H9 (cell line): Measurements from ENCODE around the gene ATF5. TPM values are rescaled to one million over a fixed set of nuclear protein-coding genes. Genes with fewer than 3 reads are reported as not detected.

Source experiments
- DNase-seq: peaks from one replicate; pipeline ENCODE4 v3.0.0-alpha.2; 2017
- H2AFZ ChIP-seq: one replicate; pipeline ENCODE4 v1.6.1; 2013; ENCODE audit warnings: mild to moderate bottlenecking, low read length, control low read depth, moderate library complexity
- H2AK5ac ChIP-seq: 2 replicates; pipeline ENCODE4 v1.6.1; 2013; ENCODE audit warnings: low read length, control low read depth, mixed read lengths; ENCODE audit not compliant: insufficient read length
- H2BK120ac ChIP-seq: one replicate; pipeline ENCODE4 v1.6.1; 2013; ENCODE audit warnings: low read depth, mild to moderate bottlenecking, low read length, control low read depth, inconsistent platforms; ENCODE audit not compliant: poor library complexity, severe bottlenecking
- H2BK12ac ChIP-seq: 2 replicates; pipeline ENCODE4 v1.6.1; 2013; ENCODE audit warnings: low read length, control low read depth, mixed read lengths, low read depth; ENCODE audit not compliant: insufficient read length
- H2BK15ac ChIP-seq: 2 replicates; pipeline ENCODE4 v1.6.1; 2013; ENCODE audit warnings: low read depth, low read length, control low read depth
- H2BK20ac ChIP-seq: one replicate; pipeline ENCODE4 v1.6.1; 2013; ENCODE audit warnings: low read depth, mild to moderate bottlenecking, low read length, control low read depth, inconsistent platforms; ENCODE audit not compliant: poor library complexity, severe bottlenecking
- H2BK5ac ChIP-seq: 2 replicates; pipeline ENCODE4 v1.6.1; 2013; ENCODE audit warnings: low read length, control low read depth, mixed read lengths; ENCODE audit not compliant: insufficient read length
- H3K14ac ChIP-seq: 2 replicates; pipeline ENCODE4 v1.6.1; 2013; ENCODE audit warnings: low read length, control low read depth; ENCODE audit not compliant: insufficient read depth
- H3K18ac ChIP-seq: 2 replicates; pipeline ENCODE4 v1.6.1; 2013; ENCODE audit warnings: low read depth, mild to moderate bottlenecking, mixed read lengths, low read length, control low read depth; ENCODE audit not compliant: insufficient read length
- H3K23ac ChIP-seq: 2 replicates; pipeline ENCODE4 v1.6.1; 2013; ENCODE audit warnings: low read length, control low read depth, mixed read lengths, low read depth; ENCODE audit not compliant: insufficient read length
- H3K23me2 ChIP-seq: 2 replicates; pipeline ENCODE4 v1.6.1; 2013; ENCODE audit warnings: low read depth, mild to moderate bottlenecking, mixed read lengths, low read length, control low read depth; ENCODE audit not compliant: insufficient read length, poor library complexity, severe bottlenecking
- H3K27ac ChIP-seq: 2 replicates; pipeline ENCODE4 v1.5.1; 2013; ENCODE audit warnings: low read length, control low read depth, mixed read lengths, low read depth; ENCODE audit not compliant: insufficient read length
- H3K27me3 ChIP-seq: 2 replicates; pipeline ENCODE4 v1.6.1; 2013; ENCODE audit warnings: low read length, control low read depth, inconsistent platforms; ENCODE audit not compliant: insufficient read depth
- H3K4ac ChIP-seq: 2 replicates; pipeline ENCODE4 v1.6.1; 2013; ENCODE audit warnings: low read depth, mild to moderate bottlenecking, control low read depth, inconsistent platforms, low read length, moderate library complexity
- H3K4me1 ChIP-seq: 2 replicates; pipeline ENCODE4 v1.6.1; 2013; ENCODE audit warnings: low read length, control low read depth, inconsistent platforms; ENCODE audit not compliant: insufficient read depth
- H3K4me2 ChIP-seq: 2 replicates; pipeline ENCODE4 v1.6.1; 2013; ENCODE audit warnings: low read length, control low read depth, mixed read lengths; ENCODE audit not compliant: insufficient read length, insufficient read depth
- H3K56ac ChIP-seq: 2 replicates; pipeline ENCODE4 v1.6.1; 2013; ENCODE audit warnings: low read depth, mild to moderate bottlenecking, mixed read lengths, low read length, control low read depth; ENCODE audit not compliant: insufficient read length
- H3K79me1 ChIP-seq: 2 replicates; pipeline ENCODE4 v1.6.1; 2013; ENCODE audit warnings: low read depth, mild to moderate bottlenecking, moderate library complexity, low read length, control low read depth, inconsistent platforms; ENCODE audit not compliant: insufficient read depth, poor library complexity, severe bottlenecking
- H3K79me2 ChIP-seq: 2 replicates; pipeline ENCODE4 v1.6.1; 2013; ENCODE audit warnings: low read length, control low read depth, inconsistent platforms; ENCODE audit not compliant: insufficient read depth
- H3K9ac ChIP-seq: 2 replicates; pipeline ENCODE4 v1.6.1; 2013; ENCODE audit warnings: low read length, control low read depth, mixed read lengths; ENCODE audit not compliant: insufficient read length; ENCODE audit errors: extremely low read depth
- H3K9me3 ChIP-seq: one replicate; pipeline ENCODE4 v1.6.1; 2013; ENCODE audit warnings: low read depth, low read length, inconsistent platforms; ENCODE audit not compliant: control insufficient read depth
- H3T11ph ChIP-seq: one replicate; pipeline ENCODE4 v1.6.1; 2013; ENCODE audit warnings: mild to moderate bottlenecking, low read length, control low read depth, inconsistent platforms
- H4K20me1 ChIP-seq: one replicate; pipeline ENCODE4 v1.6.1; 2013; ENCODE audit not compliant: control insufficient read depth, insufficient read length, insufficient read depth
- H4K5ac ChIP-seq: 2 replicates; pipeline ENCODE4 v1.6.1; 2013; ENCODE audit warnings: low read depth, mild to moderate bottlenecking, mixed read lengths, low read length, control low read depth; ENCODE audit not compliant: insufficient read length
- H4K8ac ChIP-seq: replicated peaks from 2 replicates; pipeline ENCODE4 v1.6.1; 2013; ENCODE audit warnings: low read length, control low read depth, mixed read lengths, low read depth; ENCODE audit not compliant: insufficient read length
- H4K91ac ChIP-seq: 2 replicates; pipeline ENCODE4 v1.6.1; 2013; ENCODE audit warnings: low read depth, mild to moderate bottlenecking, moderate library complexity, mixed read lengths, low read length, control low read depth; ENCODE audit not compliant: insufficient read length
- H3K27ac Mint-ChIP-seq, 3 experiments: 2 replicates in 2 of 3; 3 replicates in 1 of 3; pipeline ENCODE4 v1.8.0; 2020 to 2021; ENCODE audit warnings: mixed read lengths in 3 of 3, mild to moderate bottlenecking in 1 of 3, moderate library complexity in 1 of 3
- H3K27me3 Mint-ChIP-seq: 2 replicates; pipeline ENCODE4 v1.8.0; 2021; ENCODE audit warnings: low read depth, mild to moderate bottlenecking, moderate library complexity, mixed read lengths
- H3K36me3 Mint-ChIP-seq, 3 experiments: 2 replicates in 2 of 3; 3 replicates in 1 of 3; pipeline ENCODE4 v1.8.0; 2020 to 2021; ENCODE audit warnings: low read depth in 3 of 3, mixed read lengths in 3 of 3; ENCODE audit not compliant: insufficient read depth in 1 of 3
- H3K4me1 Mint-ChIP-seq, 2 experiments: 2 replicates each; pipeline ENCODE4 v1.8.0; 2020; ENCODE audit warnings: mixed read lengths in 2 of 2
- H3K4me3 Mint-ChIP-seq, 2 experiments: 2 replicates in 1 of 2; 3 replicates in 1 of 2; pipeline ENCODE4 v1.8.0; 2020 to 2021; ENCODE audit warnings: mild to moderate bottlenecking in 2 of 2, mixed read lengths in 2 of 2, moderate library complexity in 1 of 2
- H3K9me3 Mint-ChIP-seq, 2 experiments: 2 replicates in 1 of 2; 3 replicates in 1 of 2; pipeline ENCODE4 v1.8.0; 2020; ENCODE audit warnings: mild to moderate bottlenecking in 2 of 2, mixed read lengths in 2 of 2, moderate library complexity in 1 of 2
- CTCF ChIP-seq: fragments of 200-600 bp; sonication (generic); conservative IDR thresholded peaks from 3 replicates; pipeline ENCODE4 v1.8.0; 2021; ENCODE audit warnings: antibody characterized with exemption, mild to moderate bottlenecking
- WGBS: extraction: QIAGEN DNeasy Blood & Tissue Kit; methylation state at CpG from one replicate; pipeline ENCODE4 v1.1.7; 2013; ENCODE audit warnings: missing lambda C conversion rate, low lambda C conversion rate, mixed read lengths; ENCODE audit not compliant: insufficient read length; ENCODE audit errors: extremely low coverage; 5-methylcytosine and 5-hydroxymethylcytosine counted together
- total RNA-seq: library from RNA; stranded (reverse); gene quantifications from 2 replicates; pipeline ENCODE4 v1.2.1, GENCODE V29; 2021

Gene ATF5
- total RNA-seq, 1 experiment from 2014 or later = 18.5 TPM

GRCh38 chr19:49949742-49950589 is 21.0 kb downstream of the ATF5 start:
- H2BK120ac ChIP-seq = no peak overlapping the region
- no CpG with 5 or more reads among the region's 11 CpGs for WGBS
- H3K4me1 ChIP-seq = 0 out of 2 replicates have a peak, but pooled peaks cover 3% of the 10 kb centered on the region
- no peak overlapping the region for H3K4me2 ChIP-seq
- no peak overlapping the region for H2BK12ac ChIP-seq
- no peak for DNase-seq
- H4K8ac ChIP-seq = no peak overlapping the region
- H4K91ac ChIP-seq = no peak overlapping the region
- no peaks in the 10 kb centered on the region for H3K79me2 ChIP-seq
- H4K5ac ChIP-seq = no peak overlapping the region
- no peak overlapping the region for H3K23ac ChIP-seq
- H3K4ac ChIP-seq = no peak overlapping the region
- H3K23me2 ChIP-seq = no peaks in the 10 kb centered on the region
- H2AFZ ChIP-seq = no peak overlapping the region
- Mint-ChIP-seq H3K27me3 (peaks cover 12% of the 10 kb centered on the region), H3K36me3 (no peaks in the 10 kb centered on the region; a peak in 1 of 7 replicates), H3K4me3 (no peak overlapping the region), H3K27ac (no peak overlapping the region), H3K4me1 (peaks cover 15 to 20% of the 10 kb centered on the region in 2 experiments), H3K9me3 (no peaks in the 10 kb centered on the region; a peak in 3 of 5 replicates)
- no peaks in the 10 kb centered on the region for H4K20me1 ChIP-seq
- H3T11ph ChIP-seq = no peak overlapping the region
- H3K9me3 ChIP-seq = no peaks in the 10 kb centered on the region
- no peaks in the 10 kb centered on the region for H3K79me1 ChIP-seq
- no peak overlapping the region for H3K9ac ChIP-seq
- no peak overlapping the region for H3K56ac ChIP-seq
- no peak overlapping the region for H2BK5ac ChIP-seq
- no peak overlapping the region for H2BK15ac ChIP-seq
- no peak overlapping the region for H3K18ac ChIP-seq
- H3K27ac ChIP-seq = no peak overlapping the region
- H2AK5ac ChIP-seq = no peak overlapping the region
- no peak for TF ChIP-seq CTCF
- H3K27me3 ChIP-seq = no peaks in the 10 kb centered on the region
- no peak overlapping the region for H2BK20ac ChIP-seq
- no peak overlapping the region for H3K14ac ChIP-seq
